HEK293T (cell line): Measurements from ENCODE around the gene SGF29.

Source experiments
- ELF4 ChIP-seq: fragments of 450-650 bp; IDR thresholded peaks from 2 replicates; pipeline ENCODE4 v1.6.1; 2017; ENCODE audit warnings: antibody characterized with exemption
- FOXK2 ChIP-seq: fragments of 450-650 bp; IDR thresholded peaks from 2 replicates; pipeline ENCODE4 v1.6.1; 2016; ENCODE audit warnings: mild to moderate bottlenecking
- FOXM1 ChIP-seq: fragments of 450-650 bp; IDR thresholded peaks from 2 replicates; pipeline ENCODE4 v1.6.1; 2017; ENCODE audit warnings: mild to moderate bottlenecking, borderline replicate concordance
- SP1 ChIP-seq: fragments of 450-650 bp; IDR thresholded peaks from 2 replicates; pipeline ENCODE4 v1.6.1; 2017
- TARDBP ChIP-seq: fragments of 450-650 bp; IDR thresholded peaks from 2 replicates; pipeline ENCODE4 v1.6.1; 2016

- TF ChIP-seq SP1 (no peak), TARDBP (no peak), FOXK2 (no peak), ELF4 (no peak), FOXM1 (no peak)
Measured at GRCh38 chr16:28607116-28607623, 53.5 kb downstream of the SGF29 start.
